NCI-H526 (cell line): Measurements from ENCODE around the gene BRIX1.
"Not testable (repeated sequence)": the region's sequence is repeated elsewhere in the genome, so short reads cannot be mapped to it uniquely, and the experiment has no call there.

ENCODE experiments used
- DNase-seq, 2 experiments: peaks; one replicate each; lab custom pipeline; 2025; lab: John Stamatoyannopoulos, UW

BRIX1 gene

DNA sequence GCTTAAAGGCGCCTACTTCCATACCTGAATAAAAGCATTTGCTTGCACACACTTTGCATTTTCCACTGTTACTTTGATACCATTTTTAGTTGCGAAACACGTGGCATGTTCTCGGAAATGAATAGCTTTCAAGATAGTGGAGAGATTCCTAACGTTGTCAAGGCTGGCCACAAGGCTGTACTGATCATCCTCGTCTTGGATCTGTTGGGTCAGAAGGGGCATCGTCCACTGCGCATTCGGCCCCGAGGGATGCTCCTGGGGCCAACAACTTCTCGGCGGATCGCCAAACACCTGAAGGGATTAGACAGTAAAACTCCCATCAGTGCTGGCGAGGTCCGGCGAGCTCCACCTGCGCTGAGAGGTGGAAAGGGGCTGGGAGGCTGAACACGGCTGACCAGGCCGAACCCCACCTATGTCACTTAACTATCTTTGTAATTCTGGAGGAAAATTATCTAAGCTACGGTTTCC is 806 bp upstream of the BRIX1 start:
- peak; percentile 54 to 72 for DNase-seq

DNA sequence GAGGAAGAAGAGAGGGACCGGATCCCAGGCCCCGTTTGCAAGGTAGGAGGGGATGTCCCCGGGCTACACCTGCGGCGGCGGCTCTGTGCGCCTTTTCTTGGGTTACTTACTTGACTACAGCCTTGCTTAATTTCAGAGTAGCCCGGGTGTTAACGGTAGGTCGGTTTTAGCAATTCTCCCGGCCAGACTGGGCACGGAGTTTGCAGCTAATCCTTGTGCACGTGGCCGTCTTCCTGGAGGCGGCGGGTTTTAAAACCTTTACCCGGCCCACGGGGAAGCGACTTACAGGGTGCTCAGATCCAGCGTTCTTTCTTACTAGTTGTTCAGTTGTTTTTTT is 313 bp downstream of the BRIX1 start:
- peak in 1 of 2 experiments; percentile 63 for DNase-seq

GRCh38 chr5:34916518-34916917 is 1.0 kb downstream of the BRIX1 start:
- DNase-seq, result peak in 1 of 2 experiments; percentile 21

GRCh38 chr5:34918025-34918424 is 2.5 kb downstream of the BRIX1 start:
- no peak for DNase-seq

GRCh38 chr5:34919077-34919476 is 3.6 kb downstream of the BRIX1 start:
- DNase-seq, result no peak

DNA sequence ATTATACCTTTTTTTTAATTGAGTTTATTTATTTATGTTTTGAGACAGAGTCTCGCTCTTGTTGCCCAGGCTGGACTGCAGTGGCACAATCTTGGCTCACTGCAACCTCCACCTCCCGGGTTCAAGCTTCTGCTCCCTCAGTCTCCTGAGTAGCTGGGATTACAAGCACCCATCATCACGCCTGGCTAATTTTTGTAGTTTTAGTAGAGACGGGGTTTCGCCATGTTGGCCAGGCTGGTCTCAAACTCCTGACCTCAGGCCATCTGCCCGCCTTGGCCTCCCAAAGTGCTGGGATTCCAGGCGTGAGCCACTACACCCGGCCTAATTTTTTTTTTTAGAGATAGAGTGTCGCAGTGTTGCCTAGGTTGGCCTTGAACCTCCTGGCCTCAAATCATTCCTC is 7.7 kb downstream of the BRIX1 start:
- DNase-seq, result not testable (repeated sequence)

DNA sequence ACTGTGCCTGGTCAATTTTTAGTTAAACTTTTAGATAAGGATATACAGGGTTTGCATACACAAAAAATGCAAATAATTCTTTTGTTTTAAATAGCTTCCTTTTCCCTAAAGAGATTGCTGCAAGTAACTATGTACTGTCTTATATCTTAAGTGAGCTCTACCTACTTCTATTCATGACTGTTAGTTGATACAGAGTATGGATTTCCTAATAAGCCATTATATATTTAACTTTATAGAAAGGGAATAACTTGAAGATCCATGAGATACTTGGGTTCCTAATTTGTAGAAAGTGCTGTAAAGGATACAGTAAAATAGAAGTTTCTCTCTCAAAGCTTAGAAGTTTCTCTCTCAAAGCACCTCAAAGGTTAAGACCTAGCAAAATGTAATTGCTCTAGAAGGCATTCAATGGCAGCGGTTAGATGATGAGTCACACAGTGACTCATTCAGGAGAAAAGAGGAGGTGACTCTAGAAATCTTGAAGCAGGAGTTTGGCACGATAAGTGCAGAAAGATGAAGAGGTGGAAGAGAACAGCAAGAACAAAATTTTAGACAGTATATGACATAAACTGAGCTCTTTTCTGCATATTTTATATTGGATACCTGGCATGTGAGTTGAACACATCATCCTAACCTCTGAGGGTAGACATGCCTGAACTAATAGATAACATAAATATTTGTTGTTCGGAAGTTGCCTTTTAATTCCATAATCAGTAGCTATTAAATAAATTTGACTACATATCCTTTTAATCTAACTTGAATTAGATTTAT is 8.4 kb downstream of the BRIX1 start:
- DNase-seq, result no peak

GRCh38 chr5:34924462-34924765 is 8.9 kb downstream of the BRIX1 start:
- DNase-seq, result no peak

- DNase-seq, result no peak
Observed at GRCh38 chr5:34926318-34926888, 10.9 kb downstream of the BRIX1 start.

- no peak for DNase-seq
Observed at GRCh38 chr5:34927785-34928184, 12.3 kb downstream of the BRIX1 start.

- no peak for DNase-seq
Observed at GRCh38 chr5:34928267-34928666, 12.8 kb downstream of the BRIX1 start.

DNA sequence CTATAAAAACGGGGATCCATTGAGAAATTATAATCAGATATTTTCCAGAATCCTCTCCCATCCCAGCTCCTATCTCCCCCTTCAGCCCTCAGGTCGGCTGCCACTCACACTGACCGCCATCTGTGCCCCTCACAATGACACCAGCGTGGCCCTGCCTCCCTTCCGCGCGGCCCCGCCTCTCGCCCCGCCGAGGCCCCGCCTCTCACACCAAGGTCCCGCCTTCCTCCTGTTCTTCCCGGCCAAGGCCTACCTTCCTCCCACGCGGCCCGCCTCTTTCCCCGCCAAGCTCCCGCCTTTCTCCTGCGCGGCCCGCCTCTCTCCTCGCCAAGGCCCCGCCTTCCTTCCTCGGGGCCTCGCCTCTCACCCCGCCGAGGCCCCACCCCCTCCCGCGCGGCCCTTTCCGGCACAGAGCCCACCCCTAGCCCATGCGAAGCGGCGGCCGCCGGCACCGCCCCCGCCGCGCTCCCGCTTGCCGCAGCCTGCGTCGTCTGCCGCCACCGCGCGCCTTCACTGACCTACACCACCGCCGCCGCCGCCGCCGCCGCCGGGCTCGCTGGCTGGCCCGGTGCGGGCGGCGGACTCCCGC is 13.7 kb downstream of the BRIX1 start, which contains the start of gene DNAJC21:
Gene DNAJC21 (plus strand): TSS at position 426 of the 586 bp plus-strand sequence. CDS start 261 bp downstream, outside the sequence.
- peak; percentile 97 to 100 for DNase-seq

DNA sequence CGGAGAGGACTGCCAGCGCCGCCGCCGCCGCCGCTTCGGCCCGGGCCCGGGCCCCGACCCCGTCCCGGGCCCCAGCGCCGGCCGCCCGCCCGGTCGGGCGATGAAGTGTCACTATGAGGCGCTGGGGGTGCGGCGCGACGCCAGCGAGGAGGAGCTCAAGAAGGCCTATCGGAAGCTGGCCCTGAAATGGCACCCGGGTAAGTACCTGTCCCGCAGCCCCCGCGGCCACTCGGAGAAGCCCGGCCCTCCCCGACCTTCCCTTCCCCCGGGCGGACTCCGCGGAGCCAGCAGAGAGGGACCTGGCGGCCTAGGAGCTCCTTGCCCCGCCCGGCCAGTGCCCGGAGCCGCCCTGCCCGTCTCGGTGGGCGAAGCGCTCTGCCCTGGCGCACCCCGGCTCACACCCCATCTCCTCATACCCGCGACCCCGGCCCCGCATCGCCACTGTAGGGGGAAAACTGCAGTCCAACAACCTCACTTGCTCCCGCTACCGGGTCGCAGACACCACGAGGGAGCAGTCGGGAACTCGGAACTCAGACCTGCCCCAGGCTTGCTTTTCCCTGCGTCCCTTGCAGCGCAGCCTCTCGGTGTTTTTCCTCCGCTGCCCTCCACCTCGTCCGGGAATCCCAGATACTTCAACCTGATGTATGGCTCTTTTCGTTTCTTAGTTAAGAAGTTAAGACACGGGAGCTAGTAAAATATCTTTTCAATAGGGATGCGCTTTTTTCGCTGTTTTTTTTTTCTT is 14.4 kb downstream of the BRIX1 start:
- peak; percentile 74 to 94 for DNase-seq

DNA sequence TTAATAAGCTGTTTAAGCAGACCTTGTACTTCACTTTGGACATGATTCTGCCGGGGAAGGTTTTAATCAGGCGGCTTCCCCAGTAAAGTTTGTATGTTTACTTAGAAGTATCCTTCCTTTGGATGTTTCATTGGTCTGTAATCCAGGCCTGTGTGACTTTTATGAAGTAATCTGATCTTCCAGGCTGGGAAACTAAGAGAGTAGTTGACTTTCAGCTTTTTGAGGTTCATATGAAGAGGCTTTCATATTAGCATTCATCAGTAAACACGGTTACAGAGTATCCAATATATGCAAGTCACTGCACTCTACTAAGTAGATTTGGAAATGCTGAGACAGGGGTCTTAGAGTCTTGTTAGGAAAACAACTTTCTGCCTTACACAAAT is 14.9 kb downstream of the BRIX1 start:
- DNase-seq, result no peak

- DNase-seq, result no peak
Observed at GRCh38 chr5:34930870-34931269, 15.4 kb downstream of the BRIX1 start.

DNA sequence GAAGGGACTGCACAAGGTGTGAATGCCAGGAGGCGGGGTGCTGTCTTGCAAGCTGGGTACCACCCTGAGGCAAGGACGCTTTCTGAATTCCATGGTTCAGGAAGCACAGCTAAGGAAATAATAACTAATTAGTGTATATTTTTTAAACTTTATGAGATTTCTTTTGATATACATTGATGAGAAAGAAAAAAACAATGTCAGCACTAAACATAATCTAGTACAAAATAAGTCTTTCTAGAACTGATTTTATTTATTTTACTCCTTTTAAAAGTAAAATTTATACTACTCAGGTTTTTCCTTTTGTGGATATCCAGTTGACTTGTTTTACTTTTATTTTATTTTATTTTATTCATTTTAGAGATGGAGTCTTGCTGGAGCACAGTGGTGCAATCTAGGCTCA is 17.4 kb downstream of the BRIX1 start:
- DNase-seq, result no peak

DNA sequence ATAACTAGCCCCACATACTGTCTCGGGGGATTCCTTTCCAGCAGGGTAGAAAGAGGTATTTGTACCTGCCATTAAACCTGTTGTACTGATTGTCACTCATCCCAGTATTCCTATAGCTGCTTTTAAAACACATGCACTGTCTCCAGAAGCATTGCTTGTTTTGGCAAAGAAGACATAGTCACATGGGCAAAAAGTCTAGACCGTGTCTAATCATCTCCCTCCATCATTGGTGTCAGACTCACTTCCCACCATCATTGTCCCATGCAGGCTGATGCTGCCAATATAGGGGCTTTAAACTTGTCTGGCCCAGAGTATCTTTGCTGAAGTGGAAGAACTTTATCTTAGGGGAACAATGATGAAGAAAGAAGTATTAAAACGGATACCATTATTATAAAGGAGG is 26.4 kb downstream of the BRIX1 start:
- DNase-seq, result no peak

DNA sequence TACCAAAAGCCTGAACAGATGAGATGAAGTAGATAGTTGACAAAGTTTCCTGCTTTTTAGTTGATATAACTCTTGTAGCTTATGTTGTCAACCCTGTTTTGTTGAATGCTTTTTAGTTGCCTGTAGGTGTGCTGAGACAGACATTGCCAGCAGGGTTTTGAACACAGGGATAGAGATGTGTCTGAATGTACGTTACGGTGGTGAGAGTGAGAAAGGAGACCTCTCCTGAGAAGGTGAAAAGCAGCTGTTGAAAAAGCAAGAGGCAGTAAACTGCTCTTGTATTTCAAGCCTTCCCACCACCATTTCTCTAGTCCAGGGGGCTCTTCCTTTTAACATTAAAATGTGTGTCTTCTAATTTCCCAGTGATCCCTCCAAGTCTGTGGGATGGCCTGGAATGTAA is 28.5 kb downstream of the BRIX1 start:
- no peak for DNase-seq

DNA sequence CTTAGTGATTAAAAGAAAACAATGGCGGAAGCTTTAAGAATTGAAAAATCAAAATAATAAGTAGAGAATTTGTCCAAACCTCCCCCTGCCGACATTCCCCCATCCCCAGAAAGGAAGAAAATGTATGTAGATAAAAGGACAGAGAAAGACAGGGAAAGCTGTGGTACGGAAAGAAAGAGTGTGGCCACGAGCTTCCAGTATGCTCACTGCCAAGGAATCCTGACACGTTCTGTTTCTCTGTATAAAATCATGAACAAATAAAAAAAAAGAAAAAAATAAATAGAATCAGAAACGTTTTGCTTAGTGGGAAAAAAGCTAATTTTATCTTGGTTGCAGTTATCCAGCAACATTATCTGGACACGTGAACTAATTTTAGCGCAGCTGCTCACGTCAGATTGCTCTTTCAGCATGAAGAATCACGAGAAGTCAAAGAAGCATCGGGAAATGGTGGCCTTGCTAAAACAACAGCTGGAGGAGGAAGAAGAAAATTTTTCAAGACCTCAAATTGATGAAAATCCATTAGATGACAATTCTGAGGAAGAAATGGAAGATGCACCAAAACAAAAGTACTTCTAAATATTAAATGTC is 29.0 kb downstream of the BRIX1 start:
- no peak for DNase-seq

- no peak for DNase-seq
Observed at GRCh38 chr5:34957321-34957720, 41.8 kb downstream of the BRIX1 start.

GRCh38 chr5:34957857-34958690 is 42.6 kb downstream of the BRIX1 start:
- peak; percentile 9 to 59 for DNase-seq

GRCh38 chr5:34959323-34959722 is 43.8 kb downstream of the BRIX1 start:
- DNase-seq, result no peak
